Mucosa of descending colon (tissue), 3 donors: ENCODE data around the gene NRCAM. TPM values are rescaled to one million over a fixed set of nuclear protein-coding genes. Genes with fewer than 3 reads are reported as not detected.
"Not testable (repeated sequence)": the region's sequence is repeated elsewhere in the genome, so short reads cannot be mapped to it uniquely, and the experiment has no call there.

Source experiments
- ATAC-seq: fragments of 200-7000 bp; cut with Tn5 transposase; one replicate; pipeline ENCODE4 v1.9.1; 2020; ENCODE audit warnings: mild to moderate bottlenecking, moderate library complexity
- DNase-seq, 3 donors: peaks; one replicate each; pipeline ENCODE4 v3.0.0-alpha.2; 2020
- H3K36me3 ChIP-seq: fragments of 200-600 bp; one replicate; pipeline ENCODE4 v1.8.0; 2021; ENCODE audit warnings: low read depth, mild to moderate bottlenecking
- H3K4me1 ChIP-seq: fragments of 200-600 bp; one replicate; pipeline ENCODE4 v1.8.0; 2021; ENCODE audit warnings: low read depth, mild to moderate bottlenecking
- H3K4me3 ChIP-seq: fragments of 200-600 bp; one replicate; pipeline ENCODE4 v1.8.0; 2021; ENCODE audit warnings: mild to moderate bottlenecking
- H3K9me3 ChIP-seq: fragments of 200-600 bp; one replicate; pipeline ENCODE4 v1.8.0; 2021; ENCODE audit warnings: mild to moderate bottlenecking
- CTCF ChIP-seq: fragments of 200-600 bp; IDR thresholded peaks from one replicate; pipeline ENCODE4 v1.8.0; 2022; ENCODE audit warnings: antibody characterized with exemption, mild to moderate bottlenecking
- intact Hi-C, 2 donors: fragments of 100-400 bp; cut with DNase I in 1 of 2; cut with micrococcal nuclease in 1 of 2; formaldehyde crosslinking; loops; one replicate each; pipeline versions ENCODE4 v1.11.0 to v1.11.1; 2022; cut with DNase I, micrococcal nuclease
- total RNA-seq, 3 donors: library from RNA; stranded (reverse); fragmentation: NEBNext Ultra II Directional in 2 of 3; extraction: Animal tissue kit (Norgen Biotek cat#: 25700) in 2 of 3; gene quantifications; one replicate each; pipeline versions ENCODE4 v1.2.1 to v1.2.4, GENCODE V29; 2021 to 2023
- donor health status: DM: no; HTN: no; CAD: no; lungs with moderate emphysema.
- donor health status: DM: no; HTN: no; CAD: no.
- donor health status: DM: no; HTN: yes; CAD: no.

Gene NRCAM
- total RNA-seq, 3 donors from 2014 or later, result 1.0 to 3.4 (median 2.3) TPM

- ATAC-seq (no peak), DNase-seq (no peak)
- Histone ChIP-seq H3K4me3 (no peak overlapping the region), H3K9me3 (no peaks in the 10 kb centered on the region), H3K4me1 (no peaks in the 10 kb centered on the region), H3K36me3 (no peaks in the 10 kb centered on the region)
- intact Hi-C loops, result no loop called here
- no peak for TF ChIP-seq CTCF
Observed at GRCh38 chr7:108278776-108279175, 177.5 kb downstream of the NRCAM start.

GRCh38 chr7:108278281-108278680 lies 178.0 kb downstream of the NRCAM start:
- intact Hi-C loops, result no loop called here
- Histone ChIP-seq H3K4me1 (no peaks in the 10 kb centered on the region), H3K9me3 (no peaks in the 10 kb centered on the region), H3K36me3 (no peaks in the 10 kb centered on the region), H3K4me3 (no peak overlapping the region)
- ATAC-seq, result no peak
- no peak for DNase-seq
- no peak for TF ChIP-seq CTCF

- ATAC-seq, intact Hi-C loops, H3K4me3 ChIP-seq: not testable (repeated sequence)
Observed at GRCh38 chr7:108274447-108274846, 181.8 kb downstream of the NRCAM start.

GRCh38 chr7:108272891-108273290 lies 183.3 kb downstream of the NRCAM start:
- intact Hi-C loops, H3K36me3 ChIP-seq, H3K4me3 ChIP-seq, ATAC-seq, H3K4me1 ChIP-seq, DNase-seq, H3K9me3 ChIP-seq: not testable (repeated sequence)

More at GRCh38 chr7:108274447-108274846, 181.8 kb downstream of the NRCAM start:
- not testable (repeated sequence) for H3K36me3 ChIP-seq, DNase-seq, H3K4me1 ChIP-seq, H3K9me3 ChIP-seq

- H3K36me3 ChIP-seq, result no peaks in the 10 kb centered on the region
- H3K9me3 ChIP-seq, result no peaks in the 10 kb centered on the region
- DNase-seq (no peak), ATAC-seq (no peak)
- H3K4me1 ChIP-seq, result no peaks in the 10 kb centered on the region
- TF ChIP-seq CTCF, result no peak
- intact Hi-C loops, result no loop called here
- no peak overlapping the region for H3K4me3 ChIP-seq
Observed at GRCh38 chr7:108270385-108271015, 185.7 kb downstream of the NRCAM start.

- H3K9me3 ChIP-seq, result no peaks in the 10 kb centered on the region
- no peak overlapping the region for H3K4me3 ChIP-seq
- intact Hi-C loops, result no loop called here
- no peaks in the 10 kb centered on the region for H3K4me1 ChIP-seq
- DNase-seq, result no peak
- no peaks in the 10 kb centered on the region for H3K36me3 ChIP-seq
- ATAC-seq, result no peak
- TF ChIP-seq CTCF, result no peak
Observed at GRCh38 chr7:108268200-108268820, 187.9 kb downstream of the NRCAM start.
